Gastrocnemius medialis (tissue), 4 donors: ENCODE measurements around the gene PRSS48.

Source experiments
- CTCF ChIP-seq, 5 experiments: fragments of 450-650 bp in 3 of 5; fragments of 200-600 bp in 2 of 5; sonication (generic) in 2 of 5; IDR thresholded peaks in 4 of 5; conservative IDR thresholded peaks in 1 of 5; 1 replicate in 4 of 5; 2 replicates in 1 of 5; pipeline ENCODE4 v1.5.1; 2016 to 2019; ENCODE audit warnings: antibody characterized with exemption in 5 of 5, mild to moderate bottlenecking in 3 of 5, moderate library complexity in 3 of 5
- POLR2A ChIP-seq, 2 donors: fragments of 450-650 bp; IDR thresholded peaks; one replicate each; pipeline ENCODE4 v1.6.1; 2017; ENCODE audit warnings: antibody characterized with exemption in 2 of 2, mild to moderate bottlenecking in 2 of 2, moderate library complexity in 2 of 2

GRCh38 chr4:151315212-151315886 is 38.4 kb downstream of the PRSS48 start:
- TF ChIP-seq CTCF (IDR thresholded peaks at IDR 0.05 in 4 of 5, conservative IDR thresholded peaks at IDR 0.05 in 1 of 5) = no peak
- TF ChIP-seq POLR2A (IDR thresholded peaks at IDR 0.05) = no peak
